Vagina (tissue), 2 donors: ENCODE measurements around the gene STAB2. TPM values are rescaled to one million over a fixed set of nuclear protein-coding genes. Genes with fewer than 3 reads are reported as not detected.

ENCODE experiments used
- DNase-seq, 2 donors: peaks; one replicate each; pipeline ENCODE4 v3.0.0-alpha.2; 2017; ENCODE audit errors: extremely low spot score in 2 of 2
- H3K27ac ChIP-seq: fragments of 200-600 bp; sonication (generic); one replicate; pipeline ENCODE4 v1.5.1; 2019
- H3K27me3 ChIP-seq: fragments of 200-600 bp; sonication (generic); one replicate; pipeline ENCODE4 v1.5.1; 2019
- H3K36me3 ChIP-seq, 2 donors: fragments of 200-600 bp; sonication (generic); one replicate each; pipeline ENCODE4 v1.5.1; 2017 to 2019
- H3K4me1 ChIP-seq: fragments of 200-600 bp; sonication (generic); one replicate; pipeline ENCODE4 v1.5.1; 2019
- H3K4me3 ChIP-seq, 2 donors: fragments of 200-600 bp; sonication (generic); 1 replicate in 1 of 2; 2 replicates in 1 of 2; pipeline ENCODE4 v1.5.1; 2016 to 2019
- H3K9me3 ChIP-seq: fragments of 200-600 bp; sonication (generic); one replicate; pipeline ENCODE4 v1.5.1; 2019
- POLR2A ChIP-seq, 2 donors: fragments of 450-650 bp; IDR thresholded peaks; one replicate each; pipeline ENCODE4 v1.6.1; 2017; ENCODE audit warnings: antibody characterized with exemption in 2 of 2, mild to moderate bottlenecking in 2 of 2, moderate library complexity in 2 of 2
- POLR2AphosphoS5 ChIP-seq, 2 donors: sonication (generic); formaldehyde crosslinking; IDR thresholded peaks; one replicate each; pipeline ENCODE4 v1.9.0; 2017; ENCODE audit warnings: antibody characterized with exemption in 2 of 2, mild to moderate bottlenecking in 2 of 2, low read depth in 1 of 2; ENCODE audit not compliant: insufficient read depth in 1 of 2
- intact Hi-C: fragments of 100-400 bp; cut with DNase I; formaldehyde crosslinking; loops from one replicate; pipeline ENCODE4 v1.15.1; 2023
- total RNA-seq: library from RNA; depleted of rRNA; stranded (reverse); fragments of >200 nt; gene quantifications from one replicate; pipeline ENCODE4 v1.2.3, GENCODE V29; 2016
- TF ChIP-seq, protein P1 (sequence below), 3 experiments: fragments of 450-650 bp in 2 of 3; fragments of 200-600 bp in 1 of 3; sonication (generic) in 1 of 3; IDR thresholded peaks; one replicate each; pipeline ENCODE4 v1.5.1; 2017 to 2019; ENCODE audit warnings: antibody characterized with exemption in 3 of 3, mild to moderate bottlenecking in 2 of 3, moderate library complexity in 2 of 3

The STAB2 gene
- total RNA-seq, 1 donor from 2014 or later = 0.25 TPM

DNA sequence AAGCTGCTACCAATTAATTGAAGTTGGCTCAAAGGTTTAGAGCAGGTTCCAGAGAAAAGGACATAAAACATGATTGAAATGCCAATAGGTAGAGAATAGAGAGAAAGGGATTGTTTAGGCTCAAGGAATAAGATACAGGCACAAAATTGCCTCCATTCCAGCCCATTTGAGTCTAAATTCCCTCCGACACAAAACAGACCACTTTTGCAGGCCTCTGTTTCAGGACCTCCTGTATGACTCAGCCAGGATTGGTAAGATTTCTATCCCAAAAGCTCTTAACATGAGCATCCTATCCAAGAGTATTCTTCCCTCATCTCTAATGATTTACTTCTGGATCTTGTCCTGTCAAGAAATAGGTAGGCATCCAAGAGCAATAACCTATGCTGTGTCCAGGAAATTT, 123.5 kb downstream of the STAB2 start:
- Histone ChIP-seq H3K27me3 (no peaks in the 10 kb centered on the region), H3K27ac (no peak overlapping the region), H3K4me1 (no peaks in the 10 kb centered on the region), H3K36me3 (no peaks in the 10 kb centered on the region), H3K4me3 (no peak overlapping the region), H3K9me3 (no peaks in the 10 kb centered on the region)
- TF ChIP-seq, protein P1, sequence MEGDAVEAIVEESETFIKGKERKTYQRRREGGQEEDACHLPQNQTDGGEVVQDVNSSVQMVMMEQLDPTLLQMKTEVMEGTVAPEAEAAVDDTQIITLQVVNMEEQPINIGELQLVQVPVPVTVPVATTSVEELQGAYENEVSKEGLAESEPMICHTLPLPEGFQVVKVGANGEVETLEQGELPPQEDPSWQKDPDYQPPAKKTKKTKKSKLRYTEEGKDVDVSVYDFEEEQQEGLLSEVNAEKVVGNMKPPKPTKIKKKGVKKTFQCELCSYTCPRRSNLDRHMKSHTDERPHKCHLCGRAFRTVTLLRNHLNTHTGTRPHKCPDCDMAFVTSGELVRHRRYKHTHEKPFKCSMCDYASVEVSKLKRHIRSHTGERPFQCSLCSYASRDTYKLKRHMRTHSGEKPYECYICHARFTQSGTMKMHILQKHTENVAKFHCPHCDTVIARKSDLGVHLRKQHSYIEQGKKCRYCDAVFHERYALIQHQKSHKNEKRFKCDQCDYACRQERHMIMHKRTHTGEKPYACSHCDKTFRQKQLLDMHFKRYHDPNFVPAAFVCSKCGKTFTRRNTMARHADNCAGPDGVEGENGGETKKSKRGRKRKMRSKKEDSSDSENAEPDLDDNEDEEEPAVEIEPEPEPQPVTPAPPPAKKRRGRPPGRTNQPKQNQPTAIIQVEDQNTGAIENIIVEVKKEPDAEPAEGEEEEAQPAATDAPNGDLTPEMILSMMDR (IDR thresholded peaks at IDR 0.05) = no peak
- TF ChIP-seq POLR2A (IDR thresholded peaks at IDR 0.05) = no peak
- DNase-seq = no peak
- intact Hi-C loops = no loop called here

DNA sequence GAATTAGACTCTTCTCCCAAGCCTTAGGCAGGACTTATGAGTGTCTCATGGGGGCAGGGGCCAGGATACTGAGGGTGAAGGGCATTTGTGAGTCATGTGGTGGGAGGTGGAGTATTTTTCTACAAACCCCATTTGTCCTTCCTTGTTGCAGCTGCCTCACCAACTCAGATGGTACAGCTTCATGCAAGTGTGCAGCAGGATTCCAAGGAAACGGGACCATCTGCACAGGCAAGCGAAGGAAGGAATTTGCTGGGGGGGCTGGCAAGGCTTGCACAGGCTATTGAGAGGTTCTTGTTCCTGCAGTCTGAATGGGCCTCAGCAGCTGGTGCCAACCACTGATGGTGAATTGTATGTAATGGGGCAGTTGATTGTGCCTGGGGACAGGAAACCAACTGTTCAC, 125.1 kb downstream of the STAB2 start:
- no peaks in the 10 kb centered on the region for H3K9me3 ChIP-seq
- H3K4me1 ChIP-seq = no peaks in the 10 kb centered on the region
- intact Hi-C loops = no loop called here
- no peak overlapping the region for H3K4me3 ChIP-seq
- no peak overlapping the region for H3K27ac ChIP-seq
- H3K27me3 ChIP-seq = no peaks in the 10 kb centered on the region
- no peaks in the 10 kb centered on the region for H3K36me3 ChIP-seq
- no peak for DNase-seq
- TF ChIP-seq POLR2AphosphoS5 (IDR thresholded peaks at IDR 0.05; ENCODE audit: insufficient read depth in 1 of 2, low read depth in 1 of 2) (no peak), POLR2A (IDR thresholded peaks at IDR 0.05) (no peak)
- TF ChIP-seq, protein P1 (IDR thresholded peaks at IDR 0.05) = no peak

DNA sequence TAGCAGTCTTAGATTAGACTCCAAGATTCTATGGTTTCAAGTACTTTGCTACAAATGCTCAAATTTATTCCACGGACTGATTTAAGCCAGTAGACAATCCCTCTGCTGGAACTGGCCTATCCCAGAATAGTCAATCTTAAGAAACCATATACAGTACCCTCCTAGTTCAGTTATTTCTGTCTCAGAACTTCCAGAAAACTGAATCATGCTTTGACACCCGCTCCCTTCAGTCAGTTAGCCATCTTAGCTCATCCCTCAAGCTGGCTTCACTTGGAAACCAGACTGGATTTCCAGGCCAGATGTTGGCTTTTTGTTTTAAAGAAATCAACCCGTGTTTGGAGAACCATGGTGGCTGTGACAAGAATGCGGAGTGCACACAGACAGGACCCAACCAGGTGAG, 128.4 kb downstream of the STAB2 start:
- Histone ChIP-seq H3K9me3 (no peaks in the 10 kb centered on the region), H3K27ac (no peak overlapping the region), H3K36me3 (no peaks in the 10 kb centered on the region), H3K4me3 (no peak overlapping the region), H3K4me1 (no peaks in the 10 kb centered on the region), H3K27me3 (no peaks in the 10 kb centered on the region)
- no peak for DNase-seq
- TF ChIP-seq POLR2A (IDR thresholded peaks at IDR 0.05) (no peak), POLR2AphosphoS5 (IDR thresholded peaks at IDR 0.05; ENCODE audit: insufficient read depth in 1 of 2, low read depth in 1 of 2) (no peak)
- TF ChIP-seq, protein P1 (IDR thresholded peaks at IDR 0.05) = no peak
- intact Hi-C loops = no loop called here

DNA sequence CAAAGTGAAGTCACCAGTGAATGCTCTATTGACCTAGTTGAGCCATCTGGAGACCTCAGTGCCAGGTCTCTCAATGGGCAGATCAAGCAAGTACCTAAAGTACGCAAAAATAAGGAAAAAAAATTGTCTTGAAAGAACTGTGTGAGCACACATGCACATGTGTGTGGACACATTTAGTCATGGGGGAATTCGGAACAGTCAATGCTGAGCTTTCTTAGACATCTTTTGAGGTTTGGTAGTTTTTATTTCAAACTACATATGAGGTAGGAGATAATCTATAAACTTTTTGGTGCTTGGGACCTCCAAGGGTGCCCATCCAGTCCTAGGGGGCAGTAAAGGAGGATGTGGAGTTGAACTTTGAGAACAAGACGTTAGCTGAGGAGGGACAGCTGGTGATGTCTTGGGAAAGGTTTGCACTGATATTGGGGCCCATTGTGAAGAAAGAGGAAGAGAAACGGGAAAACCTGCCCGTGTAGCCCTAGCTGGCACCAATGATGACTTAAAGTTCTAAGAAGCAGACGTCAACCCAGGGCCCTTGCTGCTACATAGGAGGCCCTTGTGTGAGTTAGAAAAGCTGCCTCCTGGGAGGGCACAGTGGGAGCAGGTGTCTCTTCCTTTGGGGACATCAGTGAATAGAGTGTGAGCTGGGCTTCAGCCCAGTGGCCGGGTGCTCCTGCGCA, 129.6 kb downstream of the STAB2 start:
- no peak overlapping the region for H3K4me3 ChIP-seq
- no peaks in the 10 kb centered on the region for H3K4me1 ChIP-seq
- no peaks in the 10 kb centered on the region for H3K27me3 ChIP-seq
- H3K36me3 ChIP-seq = no peaks in the 10 kb centered on the region
- no peak overlapping the region for H3K27ac ChIP-seq
- no peak for DNase-seq
- intact Hi-C loops = no loop called here
- TF ChIP-seq POLR2AphosphoS5 (IDR thresholded peaks at IDR 0.05; ENCODE audit: insufficient read depth in 1 of 2, low read depth in 1 of 2) = no peak
- TF ChIP-seq, protein P1 (IDR thresholded peaks at IDR 0.05) = no peak
- TF ChIP-seq POLR2A (IDR thresholded peaks at IDR 0.05) = no peak
- no peaks in the 10 kb centered on the region for H3K9me3 ChIP-seq

DNA sequence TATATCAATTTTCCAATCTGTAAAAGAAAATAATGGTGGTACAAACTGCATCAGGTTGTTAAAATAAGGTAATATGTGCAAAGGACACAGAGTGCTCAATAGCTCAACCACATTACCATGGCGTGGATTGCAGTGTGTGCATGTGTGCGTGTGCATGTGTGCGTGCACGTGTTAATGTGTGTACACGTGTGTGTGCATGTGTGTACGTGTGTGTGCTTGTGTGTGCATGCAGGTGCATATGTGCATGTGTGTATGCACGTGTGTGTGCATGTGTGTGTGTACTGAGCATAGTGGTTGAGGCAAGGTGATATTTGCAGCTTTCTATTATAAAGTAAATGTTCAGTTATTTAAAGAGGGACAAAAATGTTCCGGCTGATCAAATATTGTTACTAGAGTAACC, 138.3 kb downstream of the STAB2 start:
- Histone ChIP-seq H3K27ac (no peak overlapping the region), H3K36me3 (no peaks in the 10 kb centered on the region), H3K4me1 (no peaks in the 10 kb centered on the region), H3K4me3 (no peak overlapping the region), H3K27me3 (no peaks in the 10 kb centered on the region), H3K9me3 (no peaks in the 10 kb centered on the region)
- TF ChIP-seq POLR2AphosphoS5 (IDR thresholded peaks at IDR 0.05; ENCODE audit: insufficient read depth in 1 of 2, low read depth in 1 of 2) (no peak), POLR2A (IDR thresholded peaks at IDR 0.05) (no peak)
- TF ChIP-seq, protein P1 (IDR thresholded peaks at IDR 0.05) = no peak
- no peak for DNase-seq
- intact Hi-C loops = no loop called here
